Measurements from ENCODE around the gene ETV3L.
"Not testable (repeated sequence)": the region's sequence is repeated elsewhere in the genome, so short reads cannot be mapped to it uniquely, and the experiment has no call there.

The ETV3L gene

GRCh38 chr1:157108448-157108847 lies 8.8 kb upstream of the ETV3L start:
- Histone ChIP-seq H3K4me3 (no peak overlapping the region), H3K27ac (no peak overlapping the region)

GRCh38 chr1:157107702-157108101 lies 8.1 kb upstream of the ETV3L start:
- Histone ChIP-seq H3K27ac (no peak overlapping the region), H3K4me3 (no peak overlapping the region)

GRCh38 chr1:157106813-157107189 lies 7.2 kb upstream of the ETV3L start:
- Histone ChIP-seq H3K4me3 (no peak overlapping the region), H3K27ac (peak overlapping the region in 6 of 21 experiments; percentile 1 to 77 (median 36))

GRCh38 chr1:157105988-157106812 lies 6.6 kb upstream of the ETV3L start:
- H3K27ac ChIP-seq = peak overlapping the region in 9 of 21 experiments; percentile 1 to 77 (median 48)

GRCh38 chr1:157105298-157105987 lies 5.8 kb upstream of the ETV3L start:
- Histone ChIP-seq H3K4me3 (no peak overlapping the region), H3K27ac (peak overlapping the region in 6 of 21 experiments; percentile 24 to 77 (median 54))

More at GRCh38 chr1:157105988-157106812, 6.6 kb upstream of the ETV3L start:
- H3K4me3 ChIP-seq = no peak overlapping the region

- Histone ChIP-seq H3K4me3 (no peak overlapping the region), H3K27ac (no peak overlapping the region)
Measured at GRCh38 chr1:157104598-157105293, 5.1 kb upstream of the ETV3L start.

- no peak overlapping the region for H3K4me3 ChIP-seq
- peak overlapping the region in 1 of 21 experiments; percentile 32 for H3K27ac ChIP-seq
Measured at GRCh38 chr1:157103268-157103667, 3.7 kb upstream of the ETV3L start.

GRCh38 chr1:157101149-157101548 lies 1.5 kb upstream of the ETV3L start:
- no peak overlapping the region for H3K27ac ChIP-seq
- H3K4me3 ChIP-seq = no peak overlapping the region

GRCh38 chr1:157098987-157099632 lies 498 bp downstream of the ETV3L start:
- not testable (repeated sequence) for H3K27ac ChIP-seq, H3K4me3 ChIP-seq

- H3K4me3 ChIP-seq = no peak overlapping the region
- no peak overlapping the region for H3K27ac ChIP-seq
Measured at GRCh38 chr1:157098519-157098918, 1.1 kb downstream of the ETV3L start.

- H3K27ac ChIP-seq = no peak overlapping the region
- H3K4me3 ChIP-seq = no peak overlapping the region
Measured at GRCh38 chr1:157097692-157098091, 1.9 kb downstream of the ETV3L start.

- no peak overlapping the region for H3K4me3 ChIP-seq
Measured at GRCh38 chr1:157096881-157097280, 2.7 kb downstream of the ETV3L start.

GRCh38 chr1:157095551-157095950 lies 4.1 kb downstream of the ETV3L start:
- Histone ChIP-seq H3K27ac (no peak overlapping the region), H3K4me3 (no peak overlapping the region)

More at GRCh38 chr1:157096881-157097280, 2.7 kb downstream of the ETV3L start:
- H3K27ac ChIP-seq = no peak overlapping the region

- Histone ChIP-seq H3K4me3 (no peak overlapping the region), H3K27ac (no peak overlapping the region)
Measured at GRCh38 chr1:157095091-157095490, 4.5 kb downstream of the ETV3L start.

GRCh38 chr1:157092831-157093230 lies 6.8 kb downstream of the ETV3L start:
- Histone ChIP-seq H3K4me3 (no peak overlapping the region), H3K27ac (peak overlapping the region in 1 of 21 experiments; percentile 17)

GRCh38 chr1:157091668-157092273 lies 7.8 kb downstream of the ETV3L start:
- peak overlapping the region in 1 of 21 experiments; percentile 62 for H3K27ac ChIP-seq
- H3K4me3 ChIP-seq = no peak overlapping the region

- Histone ChIP-seq H3K4me3 (no peak overlapping the region), H3K27ac (peak overlapping the region in 6 of 21 experiments; percentile 2 to 63 (median 60))
Measured at GRCh38 chr1:157091186-157091585, 8.4 kb downstream of the ETV3L start.

- Histone ChIP-seq H3K4me3 (no peak overlapping the region), H3K27ac (peak overlapping the region in 11 of 21 experiments; percentile 2 to 63 (median 31))
Measured at GRCh38 chr1:157090771-157091170, 8.8 kb downstream of the ETV3L start.

- Histone ChIP-seq H3K27ac (peak overlapping the region in 10 of 21 experiments; percentile 2 to 63 (median 24)), H3K4me3 (no peak overlapping the region)
Measured at GRCh38 chr1:157090196-157090647, 9.4 kb downstream of the ETV3L start.

Data from skin epidermis (tissue), 12 donors.